ENCODE results near the gene APPL2. TPM values are rescaled to one million over a fixed set of nuclear protein-coding genes. Genes with fewer than 3 reads are reported as not detected.

APPL2 gene
- total and polyA plus RNA-seq, 2 of the 13 experiments (the other 11 are each of a cell fraction or from before 2014, with no cell fraction given) = 9.9 to 11.1 TPM

DNA sequence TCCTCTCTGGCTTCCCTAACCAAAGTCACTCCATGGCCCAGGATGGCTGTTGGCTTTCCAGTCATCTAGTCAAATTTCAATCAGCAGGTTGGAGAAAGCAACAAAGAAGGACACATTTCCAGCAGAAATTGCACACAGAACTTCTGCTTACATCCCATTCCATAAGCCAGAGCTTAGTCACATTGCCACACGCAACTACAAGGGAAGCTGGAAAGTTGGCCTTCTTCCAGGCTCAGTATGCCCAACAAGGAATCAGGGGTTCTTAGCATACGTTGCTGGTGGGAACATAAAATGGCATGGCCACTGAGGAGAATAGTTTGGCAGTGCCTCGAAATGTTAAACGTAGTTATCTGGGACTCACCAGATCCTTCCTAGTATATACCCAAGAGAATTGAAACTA lies 9.3 kb upstream of the APPL2 start:
- intact Hi-C loops (cut with micrococcal nuclease; ENCODE audit: unreplicated experiment) = no loop called here
- Histone ChIP-seq H2AFZ (ENCODE audit: low read length) (no peak overlapping the region), H3K9me3 (ENCODE audit: low read length) (peaks cover 8% of the 10 kb centered on the region), H3K79me2 (ENCODE audit: insufficient read depth, low read length) (no peaks in the 10 kb centered on the region), H3K27ac (ENCODE audit: extremely low read length, insufficient read depth, low read length) (no peak overlapping the region), H3K9ac (ENCODE audit: insufficient read depth, low read depth, low read length) (no peak overlapping the region), H3K4me2 (ENCODE audit: low read depth, low read length) (no peak overlapping the region), H3K27me3 (ENCODE audit: control insufficient read depth in 1 of 2, insufficient read depth in 2 of 2, low read length in 2 of 2) (no peaks in the 10 kb centered on the region), H4K20me1 (ENCODE audit: insufficient read depth, low read length) (no peaks in the 10 kb centered on the region), H3K4me1 (ENCODE audit: insufficient read depth, low read length) (no peaks in the 10 kb centered on the region), H3K36me3 (replicated peaks in 1 of 2; ENCODE audit: control insufficient read depth in 1 of 2, insufficient read depth in 2 of 2, low read length in 2 of 2) (no peaks in the 10 kb centered on the region), H3K4me3 (replicated peaks in 1 of 3; ENCODE audit: insufficient read depth in 1 of 3, low read depth in 2 of 3, low read length in 3 of 3) (no peak overlapping the region)
- POLR2A ChIA-PET = no interaction called here
- BruUV-seq (replicated peaks) = no TSS peak
- no peak for ATAC-seq
- CTCF ChIA-PET (ENCODE audit: low intra/inter-chr PET ratio, low total read pairs) = no interaction called here
- in situ Hi-C loops (cut with HindIII; ENCODE audit: extremely low pct_ligation_motif_present, low pct_unique_long_range_greater_than_20kb) = no loop called here
- no peak for FAIRE-seq
- 68% methylated on average over 4 of the region's 4 CpGs for WGBS (ENCODE audit: low lambda C conversion rate)
- no peak for DNase-seq (ENCODE audit: low spot score)
- TF ChIP-seq SOX13 (IDR thresholded peaks at IDR 0.05) (no peak), SOX13 (CRISPR knock-in tag; conservative IDR thresholded peaks at IDR 0.05 in 1 of 2, IDR thresholded peaks at IDR 0.05 in 1 of 2) (no peak), MLLT10 (CRISPR knock-in tag; IDR thresholded peaks at IDR 0.05) (no peak), ZNF816 (CRISPR knock-in tag; IDR thresholded peaks at IDR 0.05; ENCODE audit: borderline replicate concordance) (no peak), TEAD3 (CRISPR knock-in tag; optimal IDR thresholded peaks at IDR 0.05; ENCODE audit: borderline replicate concordance) (no peak), ZBTB7A (CRISPR knock-in tag; IDR thresholded peaks at IDR 0.05) (no peak), GATAD2A (CRISPR knock-in tag; IDR thresholded peaks at IDR 0.05) (no peak), HNRNPUL1 (IDR thresholded peaks at IDR 0.05; ENCODE audit: low read depth, low read length) (no peak), ZBTB1 (CRISPR knock-in tag; IDR thresholded peaks at IDR 0.05; ENCODE audit: borderline replicate concordance) (no peak)

GRCh38 chr12:105240228-105240627 lies 4.3 kb upstream of the APPL2 start:
- no peak overlapping the region for H3K4me2 ChIP-seq (ENCODE audit: low read depth, low read length)
- no peak overlapping the region for H3K27ac ChIP-seq (ENCODE audit: extremely low read length, insufficient read depth, low read length)
- H3K4me1 ChIP-seq (ENCODE audit: insufficient read depth, low read length) = peaks cover 26% of the 10 kb centered on the region
- peaks cover 3% of the 10 kb centered on the region for H3K79me2 ChIP-seq (ENCODE audit: insufficient read depth, low read length)
- in situ Hi-C loops (cut with HindIII; ENCODE audit: extremely low pct_ligation_motif_present, low pct_unique_long_range_greater_than_20kb) (no loop called here), intact Hi-C loops (cut with micrococcal nuclease; ENCODE audit: unreplicated experiment) (no loop called here)
- WGBS (ENCODE audit: low lambda C conversion rate) = 92% methylated on average over 1 of the region's 1 CpG
- no TSS peak for BruUV-seq (replicated peaks)
- no peak overlapping the region for H2AFZ ChIP-seq (ENCODE audit: low read length)
- DNase-seq (ENCODE audit: low spot score) (no peak), ATAC-seq (no peak), FAIRE-seq (no peak)
- no peak overlapping the region for H3K9ac ChIP-seq (ENCODE audit: insufficient read depth, low read depth, low read length)
- H3K36me3 ChIP-seq (replicated peaks in 1 of 2; ENCODE audit: control insufficient read depth in 1 of 2, insufficient read depth in 2 of 2, low read length in 2 of 2) = no peaks in the 10 kb centered on the region
- H3K9me3 ChIP-seq (ENCODE audit: low read length) = peaks cover 1% of the 10 kb centered on the region
- no peaks in the 10 kb centered on the region for H4K20me1 ChIP-seq (ENCODE audit: insufficient read depth, low read length)
- H3K27me3 ChIP-seq (ENCODE audit: control insufficient read depth in 1 of 2, insufficient read depth in 2 of 2, low read length in 2 of 2) = peaks cover 0 to 1% of the 10 kb centered on the region in 2 experiments; a peak in 2 of 5 replicates
- CTCF ChIA-PET (ENCODE audit: low intra/inter-chr PET ratio, low total read pairs) = no interaction called here
- POLR2A ChIA-PET = no interaction called here
- H3K4me3 ChIP-seq (replicated peaks in 1 of 3; ENCODE audit: insufficient read depth in 1 of 3, low read depth in 2 of 3, low read length in 3 of 3) = no peak overlapping the region
- TF ChIP-seq LRRFIP1 (CRISPR knock-in tag; conservative IDR thresholded peaks at IDR 0.05) = no peak
- TF ChIP-seq, protein P1, sequence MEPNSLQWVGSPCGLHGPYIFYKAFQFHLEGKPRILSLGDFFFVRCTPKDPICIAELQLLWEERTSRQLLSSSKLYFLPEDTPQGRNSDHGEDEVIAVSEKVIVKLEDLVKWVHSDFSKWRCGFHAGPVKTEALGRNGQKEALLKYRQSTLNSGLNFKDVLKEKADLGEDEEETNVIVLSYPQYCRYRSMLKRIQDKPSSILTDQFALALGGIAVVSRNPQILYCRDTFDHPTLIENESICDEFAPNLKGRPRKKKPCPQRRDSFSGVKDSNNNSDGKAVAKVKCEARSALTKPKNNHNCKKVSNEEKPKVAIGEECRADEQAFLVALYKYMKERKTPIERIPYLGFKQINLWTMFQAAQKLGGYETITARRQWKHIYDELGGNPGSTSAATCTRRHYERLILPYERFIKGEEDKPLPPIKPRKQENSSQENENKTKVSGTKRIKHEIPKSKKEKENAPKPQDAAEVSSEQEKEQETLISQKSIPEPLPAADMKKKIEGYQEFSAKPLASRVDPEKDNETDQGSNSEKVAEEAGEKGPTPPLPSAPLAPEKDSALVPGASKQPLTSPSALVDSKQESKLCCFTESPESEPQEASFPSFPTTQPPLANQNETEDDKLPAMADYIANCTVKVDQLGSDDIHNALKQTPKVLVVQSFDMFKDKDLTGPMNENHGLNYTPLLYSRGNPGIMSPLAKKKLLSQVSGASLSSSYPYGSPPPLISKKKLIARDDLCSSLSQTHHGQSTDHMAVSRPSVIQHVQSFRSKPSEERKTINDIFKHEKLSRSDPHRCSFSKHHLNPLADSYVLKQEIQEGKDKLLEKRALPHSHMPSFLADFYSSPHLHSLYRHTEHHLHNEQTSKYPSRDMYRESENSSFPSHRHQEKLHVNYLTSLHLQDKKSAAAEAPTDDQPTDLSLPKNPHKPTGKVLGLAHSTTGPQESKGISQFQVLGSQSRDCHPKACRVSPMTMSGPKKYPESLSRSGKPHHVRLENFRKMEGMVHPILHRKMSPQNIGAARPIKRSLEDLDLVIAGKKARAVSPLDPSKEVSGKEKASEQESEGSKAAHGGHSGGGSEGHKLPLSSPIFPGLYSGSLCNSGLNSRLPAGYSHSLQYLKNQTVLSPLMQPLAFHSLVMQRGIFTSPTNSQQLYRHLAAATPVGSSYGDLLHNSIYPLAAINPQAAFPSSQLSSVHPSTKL (CRISPR knock-in tag; IDR thresholded peaks at IDR 0.05) = no peak
- no peak for TF ChIP-seq EP300 (IDR thresholded peaks at IDR 0.05; ENCODE audit: low read depth in 2 of 2, low read length in 2 of 2)
- TF ChIP-seq EP300 (CRISPR knock-in tag; IDR thresholded peaks at IDR 0.05; ENCODE audit: borderline replicate concordance) = no peak
- TF ChIP-seq ZNF136 (CRISPR knock-in tag; IDR thresholded peaks at IDR 0.05; ENCODE audit: low read depth) = no peak
- TF ChIP-seq DPF2 (CRISPR knock-in tag; IDR thresholded peaks at IDR 0.05; ENCODE audit: borderline replicate concordance, low read depth) = no peak
